K562 (cell line): ENCODE data around the gene SYNRG. TPM values are rescaled to one million over a fixed set of nuclear protein-coding genes. Genes with fewer than 3 reads are reported as not detected.
A peak's percentile ranks its signal among the peaks of the same experiment; 100 is the strongest.

Experiments
- ELF2 ChIP-seq: fragments of 250-450 bp; sonication (Bioruptor Pico); IDR thresholded peaks from 2 replicates; pipeline ENCODE4 v1.5.0; 2021; ENCODE audit warnings: mild to moderate bottlenecking
- ETV5 ChIP-seq: sonication (generic); formaldehyde crosslinking; IDR thresholded peaks from 2 replicates; pipeline ENCODE4 v1.4.0; 2020; ENCODE audit warnings: low read depth, mild to moderate bottlenecking, missing genetic modification reagents
- GATAD2A ChIP-seq: fragments of 450-650 bp; IDR thresholded peaks from 2 replicates; pipeline ENCODE4 v1.6.1; 2017
- L3MBTL2 ChIP-seq: fragments of 450-650 bp; IDR thresholded peaks from 2 replicates; pipeline ENCODE4 v1.6.1; 2016; ENCODE audit warnings: mild to moderate bottlenecking, moderate library complexity
- MYC ChIP-seq, 2 experiments: fragments of 250-450 bp in 1 of 2; sonication (Bioruptor Pico) in 1 of 2; IDR thresholded peaks; 2 replicates each; pipeline versions ENCODE4 v1.5.1 to v1.6.1; 2012 to 2021; ENCODE audit warnings: low read depth in 2 of 2, borderline replicate concordance in 1 of 2, improper control_type of control experiment in 1 of 2, low read length in 1 of 2, mild to moderate bottlenecking in 1 of 2, moderate library complexity in 1 of 2
- RBFOX2 ChIP-seq: fragments of 200-400 bp; formaldehyde crosslinking; IDR thresholded peaks from 2 replicates; pipeline ENCODE4 v1.6.1; 2017; ENCODE audit warnings: low read depth, mild to moderate bottlenecking, low read length, moderate library complexity
- STAT5B ChIP-seq: fragments of 250-450 bp; sonication (Bioruptor Pico); IDR thresholded peaks from 2 replicates; pipeline ENCODE4 v1.8.0; 2021; ENCODE audit warnings: mild to moderate bottlenecking, inconsistent platforms
- WHSC1 ChIP-seq: IDR thresholded peaks from one replicate; pipeline ENCODE4 v1.6.1; 2012; ENCODE audit warnings: low read length, control low read depth, inconsistent platforms
- ZNF253 ChIP-seq: fragments of 250-450 bp; sonication (Bioruptor Pico); conservative IDR thresholded peaks from 2 replicates; pipeline ENCODE4 v1.6.1; 2021; ENCODE audit warnings: mild to moderate bottlenecking
- polyA plus RNA-seq, 8 experiments: library from polyadenylated mRNA; depleted of rRNA in 4 of 8; stranded (reverse) in 5 of 8; unstranded in 3 of 8; fragments of >200 nt; fragmentation: Nextera tagmentation in 2 of 8; fragmentation: Illumina TruSeq in 1 of 8; extraction: Ambion mirVana in 2 of 8; extraction: Trizol in 1 of 8; gene quantifications; 2 replicates each; pipeline versions ENCODE4 v1.2.1 to v1.2.3, GENCODE V29; 2011 to 2014; ENCODE audit warnings: inconsistent platforms in 1 of 8, missing spikeins in 1 of 8
- total RNA-seq, 7 experiments: library from RNA; depleted of rRNA in 6 of 7; stranded (reverse); fragments of >200 nt in 6 of 7; fragmentation: Illumina TruSeq in 2 of 7; extraction: Trizol in 2 of 7; gene quantifications; 2 replicates each; pipeline versions ENCODE4 v1.2.1 to v1.2.3, GENCODE V29; 2011 to 2021; ENCODE audit warnings: low replicate concordance in 1 of 7
- TF ChIP-seq, protein P1 (sequence below): fragments of 450-650 bp; formaldehyde crosslinking; IDR thresholded peaks from 2 replicates; pipeline ENCODE4 v1.4.0; 2020; ENCODE audit warnings: mild to moderate bottlenecking, moderate library complexity
- TF ChIP-seq, protein P2 (sequence below): fragments of 450-650 bp; formaldehyde crosslinking; IDR thresholded peaks from 2 replicates; pipeline ENCODE4 v1.4.0; 2020; ENCODE audit warnings: mild to moderate bottlenecking, moderate library complexity
- TF ChIP-seq, protein P3 (sequence below), 2 experiments: fragments of 450-650 bp in 1 of 2; sonication (generic) in 1 of 2; formaldehyde crosslinking in 1 of 2; IDR thresholded peaks; 2 replicates each; pipeline versions ENCODE4 v1.7.1 to v1.9.0; 2016 to 2022; ENCODE audit warnings: inconsistent platforms in 1 of 2, mild to moderate bottlenecking in 1 of 2, missing genetic modification reagents in 1 of 2

The SYNRG gene
- total and polyA plus RNA-seq, 9 of the 15 experiments (the other 6 are each of a cell fraction or from before 2014, with no cell fraction given) = 2.9 to 28.2 (median 15.1) TPM

DNA sequence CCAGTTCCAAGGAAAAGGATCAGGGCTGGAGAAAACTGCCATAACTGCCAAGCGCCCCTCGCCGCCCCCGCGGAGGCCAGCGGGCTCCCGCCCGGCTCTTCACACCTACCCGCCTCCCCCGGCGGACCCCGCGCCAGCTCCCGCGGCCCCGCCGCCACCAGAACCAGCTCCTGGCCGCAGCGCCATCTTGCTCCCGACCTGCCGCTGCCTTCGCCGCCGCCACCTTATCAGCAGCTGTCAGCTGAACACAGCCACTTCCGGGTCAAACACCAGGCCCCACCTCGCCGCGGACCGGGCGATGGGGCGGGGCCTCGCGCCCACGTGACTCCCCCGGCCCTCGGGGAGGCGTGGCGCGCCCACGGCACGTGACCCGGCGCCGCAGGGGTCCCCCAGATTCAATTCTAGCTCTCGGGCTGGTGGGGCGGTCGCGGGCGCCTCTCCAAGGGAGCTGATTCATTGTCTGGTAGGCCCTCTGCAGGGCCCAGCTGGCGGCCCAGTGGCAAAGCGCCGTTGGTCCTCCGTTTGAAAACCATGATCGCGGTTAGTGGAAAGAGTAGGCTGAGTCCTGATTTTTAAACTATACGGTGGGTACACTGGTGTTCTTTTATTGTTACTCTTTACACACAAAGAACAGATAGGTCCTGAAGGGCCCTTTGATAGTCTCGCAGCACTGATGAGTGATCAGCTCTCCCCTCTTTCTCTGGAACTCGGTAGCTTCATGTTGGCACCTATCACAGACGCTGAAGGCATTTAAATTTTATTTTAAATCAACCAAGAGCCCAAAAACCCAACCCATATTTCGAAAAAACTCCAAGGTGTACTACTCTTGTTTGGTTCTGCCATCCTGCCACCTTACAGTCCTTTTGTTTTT is at the start of gene SYNRG (continued):
- TF ChIP-seq, protein P1, sequence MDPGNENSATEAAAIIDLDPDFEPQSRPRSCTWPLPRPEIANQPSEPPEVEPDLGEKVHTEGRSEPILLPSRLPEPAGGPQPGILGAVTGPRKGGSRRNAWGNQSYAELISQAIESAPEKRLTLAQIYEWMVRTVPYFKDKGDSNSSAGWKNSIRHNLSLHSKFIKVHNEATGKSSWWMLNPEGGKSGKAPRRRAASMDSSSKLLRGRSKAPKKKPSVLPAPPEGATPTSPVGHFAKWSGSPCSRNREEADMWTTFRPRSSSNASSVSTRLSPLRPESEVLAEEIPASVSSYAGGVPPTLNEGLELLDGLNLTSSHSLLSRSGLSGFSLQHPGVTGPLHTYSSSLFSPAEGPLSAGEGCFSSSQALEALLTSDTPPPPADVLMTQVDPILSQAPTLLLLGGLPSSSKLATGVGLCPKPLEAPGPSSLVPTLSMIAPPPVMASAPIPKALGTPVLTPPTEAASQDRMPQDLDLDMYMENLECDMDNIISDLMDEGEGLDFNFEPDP (CRISPR knock-in tag) = no peak
- TF ChIP-seq WHSC1 = no peak
- TF ChIP-seq MYC (IDR thresholded peaks at IDR 0.05; ENCODE audit: low read depth, low read length) = peak; percentile 86
- no peak for TF ChIP-seq MYC (CRISPR knock-in tag; IDR thresholded peaks at IDR 0.05; ENCODE audit: borderline replicate concordance, low read depth)
- TF ChIP-seq, protein P2, sequence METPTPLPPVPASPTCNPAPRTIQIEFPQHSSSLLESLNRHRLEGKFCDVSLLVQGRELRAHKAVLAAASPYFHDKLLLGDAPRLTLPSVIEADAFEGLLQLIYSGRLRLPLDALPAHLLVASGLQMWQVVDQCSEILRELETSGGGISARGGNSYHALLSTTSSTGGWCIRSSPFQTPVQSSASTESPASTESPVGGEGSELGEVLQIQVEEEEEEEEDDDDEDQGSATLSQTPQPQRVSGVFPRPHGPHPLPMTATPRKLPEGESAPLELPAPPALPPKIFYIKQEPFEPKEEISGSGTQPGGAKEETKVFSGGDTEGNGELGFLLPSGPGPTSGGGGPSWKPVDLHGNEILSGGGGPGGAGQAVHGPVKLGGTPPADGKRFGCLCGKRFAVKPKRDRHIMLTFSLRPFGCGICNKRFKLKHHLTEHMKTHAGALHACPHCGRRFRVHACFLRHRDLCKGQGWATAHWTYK (CRISPR knock-in tag) = no peak
- peak; percentile 54; the same call in 1 of the 2 replicates for TF ChIP-seq GATAD2A
- peak; percentile 76 for TF ChIP-seq L3MBTL2
- no peak for TF ChIP-seq STAT5B (CRISPR knock-in tag)
- TF ChIP-seq ELF2 = peak; percentile 89
- TF ChIP-seq ETV5 (CRISPR knock-in tag) = peak; percentile 64
- TF ChIP-seq RBFOX2 = peak; percentile 93
- TF ChIP-seq ZNF253 (CRISPR knock-in tag) = no peak
- TF ChIP-seq, protein P3, sequence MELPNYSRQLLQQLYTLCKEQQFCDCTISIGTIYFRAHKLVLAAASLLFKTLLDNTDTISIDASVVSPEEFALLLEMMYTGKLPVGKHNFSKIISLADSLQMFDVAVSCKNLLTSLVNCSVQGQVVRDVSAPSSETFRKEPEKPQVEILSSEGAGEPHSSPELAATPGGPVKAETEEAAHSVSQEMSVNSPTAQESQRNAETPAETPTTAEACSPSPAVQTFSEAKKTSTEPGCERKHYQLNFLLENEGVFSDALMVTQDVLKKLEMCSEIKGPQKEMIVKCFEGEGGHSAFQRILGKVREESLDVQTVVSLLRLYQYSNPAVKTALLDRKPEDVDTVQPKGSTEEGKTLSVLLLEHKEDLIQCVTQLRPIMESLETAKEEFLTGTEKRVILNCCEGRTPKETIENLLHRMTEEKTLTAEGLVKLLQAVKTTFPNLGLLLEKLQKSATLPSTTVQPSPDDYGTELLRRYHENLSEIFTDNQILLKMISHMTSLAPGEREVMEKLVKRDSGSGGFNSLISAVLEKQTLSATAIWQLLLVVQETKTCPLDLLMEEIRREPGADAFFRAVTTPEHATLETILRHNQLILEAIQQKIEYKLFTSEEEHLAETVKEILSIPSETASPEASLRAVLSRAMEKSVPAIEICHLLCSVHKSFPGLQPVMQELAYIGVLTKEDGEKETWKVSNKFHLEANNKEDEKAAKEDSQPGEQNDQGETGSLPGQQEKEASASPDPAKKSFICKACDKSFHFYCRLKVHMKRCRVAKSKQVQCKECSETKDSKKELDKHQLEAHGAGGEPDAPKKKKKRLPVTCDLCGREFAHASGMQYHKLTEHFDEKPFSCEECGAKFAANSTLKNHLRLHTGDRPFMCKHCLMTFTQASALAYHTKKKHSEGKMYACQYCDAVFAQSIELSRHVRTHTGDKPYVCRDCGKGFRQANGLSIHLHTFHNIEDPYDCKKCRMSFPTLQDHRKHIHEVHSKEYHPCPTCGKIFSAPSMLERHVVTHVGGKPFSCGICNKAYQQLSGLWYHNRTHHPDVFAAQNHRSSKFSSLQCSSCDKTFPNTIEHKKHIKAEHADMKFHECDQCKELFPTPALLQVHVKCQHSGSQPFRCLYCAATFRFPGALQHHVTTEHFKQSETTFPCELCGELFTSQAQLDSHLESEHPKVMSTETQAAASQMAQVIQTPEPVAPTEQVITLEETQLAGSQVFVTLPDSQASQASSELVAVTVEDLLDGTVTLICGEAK (IDR thresholded peaks at IDR 0.05) = peak; percentile 86
- TF ChIP-seq, protein P3 (CRISPR knock-in tag; IDR thresholded peaks at IDR 0.05) = no peak
